ENCODE results near the gene PCSK1N.

- peak in 1 of 6 experiments; percentile 14 for TF ChIP-seq CTCF (IDR thresholded peaks at IDR 0.05)
- no peak for TF ChIP-seq POLR2A (IDR thresholded peaks at IDR 0.05)
These were observed 19.5 kb upstream of the PCSK1N start for GRCh38 chrX:48854898-48855297.

All from esophagus squamous epithelium (tissue), 4 donors.